Activated naive CD4-positive, alpha-beta T cell treated with anti-CD3 and anti-CD28 coated beads, Interleukin-2, amount 50 U/mL, for 16 hours (primary cell): Measurements from ENCODE around the gene GSX1.
"Not testable (repeated sequence)": the region's sequence is repeated elsewhere in the genome, so short reads cannot be mapped to it uniquely, and the experiment has no call there.

Experiments used
- DNase-seq: peaks from one replicate; pipeline ENCODE4 v3.0.0-alpha.2; 2020

The GSX1 gene

DNA sequence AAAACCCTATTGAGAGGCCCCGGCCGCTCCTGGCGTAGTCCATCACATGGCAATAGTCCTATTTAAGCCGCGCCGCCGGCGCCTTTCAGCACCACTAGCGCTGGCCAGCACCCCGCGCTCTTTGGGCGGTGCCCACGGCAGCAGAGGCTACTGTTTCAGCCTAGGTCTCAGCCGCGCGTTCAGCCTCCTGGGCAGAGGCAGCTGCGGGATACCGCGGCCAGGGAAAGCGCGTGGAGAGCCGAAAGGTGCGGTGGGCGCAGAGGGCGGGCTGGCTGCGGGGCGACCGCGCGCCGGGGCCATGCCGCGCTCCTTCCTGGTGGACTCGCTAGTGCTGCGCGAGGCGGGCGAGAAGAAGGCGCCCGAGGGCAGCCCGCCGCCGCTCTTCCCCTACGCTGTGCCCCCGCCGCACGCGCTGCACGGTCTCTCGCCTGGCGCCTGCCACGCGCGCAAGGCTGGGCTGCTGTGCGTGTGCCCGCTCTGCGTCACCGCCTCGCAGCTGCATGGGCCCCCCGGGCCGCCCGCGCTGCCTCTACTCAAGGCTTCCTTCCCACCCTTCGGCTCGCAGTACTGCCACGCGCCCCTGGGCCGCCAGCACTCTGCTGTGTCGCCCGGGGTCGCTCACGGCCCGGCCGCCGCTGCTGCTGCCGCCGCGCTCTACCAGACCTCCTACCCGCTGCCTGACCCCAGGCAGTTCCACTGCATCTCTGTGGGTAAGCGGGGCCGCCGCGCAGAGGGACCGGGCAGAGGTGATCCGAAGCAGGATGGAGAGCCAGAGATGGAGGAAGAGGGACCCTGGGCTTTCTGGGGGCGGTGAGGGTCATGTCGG lies at the start of gene GSX1:
Gene GSX1 (plus strand): TSS at position 91 of the 826 bp plus-strand sequence. CDS start 208 bp downstream, at position 299.
- peak; percentile 40 for DNase-seq

DNA sequence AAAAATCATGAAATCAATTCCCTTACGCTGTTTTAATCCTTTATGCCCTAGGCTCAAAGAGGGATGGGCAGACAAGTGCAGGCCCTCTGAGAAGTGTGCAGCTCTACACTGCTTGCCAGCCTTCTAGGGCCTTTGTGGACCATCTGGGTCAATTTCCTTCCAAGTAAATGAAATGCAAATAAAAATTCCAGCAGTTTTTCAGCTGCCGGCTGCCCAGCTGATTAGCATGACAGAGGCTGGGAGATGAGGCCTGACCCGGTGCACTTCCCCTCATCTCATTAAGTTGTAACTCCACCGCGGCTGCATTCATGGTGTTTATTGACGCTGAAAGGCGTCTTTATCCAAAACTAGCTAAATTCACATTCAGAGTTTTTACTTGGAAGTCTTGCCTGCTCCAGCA lies 47.5 kb upstream of the GSX1 start:
- no peak for DNase-seq

- no peak for DNase-seq
These were observed 47.0 kb upstream of the GSX1 start for GRCh38 chr13:27745301-27745700.

- not testable (repeated sequence) for DNase-seq
These were observed 44.1 kb upstream of the GSX1 start for GRCh38 chr13:27748143-27748542.

DNA sequence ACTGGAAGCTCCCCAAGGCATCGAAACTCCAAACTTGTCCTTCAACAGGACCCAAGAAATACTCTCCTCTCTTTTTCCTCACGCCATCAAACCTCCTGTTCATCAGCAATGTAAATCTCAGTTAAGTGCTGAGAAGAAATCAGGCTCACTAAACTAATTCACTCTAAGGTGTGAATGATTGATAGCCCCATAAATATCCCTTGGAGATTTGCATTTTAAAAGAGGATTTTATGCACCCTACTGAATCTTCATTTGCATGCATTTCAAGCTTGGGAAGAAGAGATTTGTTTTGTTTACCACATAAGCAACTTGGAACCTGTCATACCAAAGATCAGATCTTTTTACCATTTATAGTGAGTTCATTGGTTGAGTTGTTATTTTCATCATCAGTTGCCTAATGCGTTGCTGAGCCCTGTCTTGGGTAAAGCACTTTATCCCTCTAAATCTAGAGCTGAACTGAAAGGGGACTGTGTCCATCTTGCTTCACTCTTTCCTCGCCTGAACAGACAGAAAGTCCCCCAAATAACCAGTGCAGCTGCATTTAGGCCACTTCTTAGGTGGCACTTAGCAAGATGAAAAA lies 40.2 kb upstream of the GSX1 start:
- no peak for DNase-seq

- no peak for DNase-seq
These were observed 26.6 kb upstream of the GSX1 start for GRCh38 chr13:27765650-27766049.

GRCh38 chr13:27770809-27771208 lies 21.5 kb upstream of the GSX1 start:
- DNase-seq: no peak

DNA sequence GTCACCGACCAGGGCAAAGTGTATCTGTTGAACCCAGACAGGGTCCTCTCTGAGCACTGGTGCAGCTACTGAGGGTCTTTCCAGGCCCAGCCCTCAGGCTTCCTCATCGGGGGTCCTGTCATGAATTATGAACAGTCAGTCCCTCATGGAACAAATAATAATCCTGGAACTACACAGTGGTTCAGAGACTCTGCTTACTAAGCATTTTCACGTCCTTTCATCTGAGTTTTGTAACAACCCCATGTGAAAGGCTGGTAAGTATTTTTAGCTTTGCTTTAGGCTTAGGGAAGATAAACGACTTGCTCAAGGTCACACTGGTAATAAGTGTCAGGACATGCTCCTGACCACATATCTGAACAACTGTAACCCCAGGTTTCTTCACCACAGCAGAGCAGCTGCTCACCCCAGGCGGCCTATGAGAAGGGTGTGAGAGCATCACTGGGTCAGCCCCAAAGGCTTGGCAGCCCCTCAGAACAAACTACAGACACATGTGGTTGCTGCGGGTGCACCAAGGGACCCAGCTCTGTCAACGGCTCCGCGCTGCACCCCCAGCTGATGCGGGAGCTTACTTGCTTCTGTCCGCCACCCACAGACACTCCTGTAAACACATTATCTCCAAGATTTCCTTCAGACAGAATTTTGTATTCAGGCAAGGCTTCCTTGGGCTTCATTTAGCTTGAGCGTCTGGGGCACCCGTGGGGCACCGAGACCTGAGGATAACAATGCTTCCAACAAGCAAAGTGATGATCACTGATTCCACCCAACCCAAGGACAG lies 19.4 kb upstream of the GSX1 start:
- DNase-seq: no peak

- no peak for DNase-seq
These were observed 18.1 kb upstream of the GSX1 start for GRCh38 chr13:27774169-27774568.

- no peak for DNase-seq
These were observed 17.6 kb upstream of the GSX1 start for GRCh38 chr13:27774651-27775050.

GRCh38 chr13:27775943-27776342 lies 16.3 kb upstream of the GSX1 start:
- no peak for DNase-seq

DNA sequence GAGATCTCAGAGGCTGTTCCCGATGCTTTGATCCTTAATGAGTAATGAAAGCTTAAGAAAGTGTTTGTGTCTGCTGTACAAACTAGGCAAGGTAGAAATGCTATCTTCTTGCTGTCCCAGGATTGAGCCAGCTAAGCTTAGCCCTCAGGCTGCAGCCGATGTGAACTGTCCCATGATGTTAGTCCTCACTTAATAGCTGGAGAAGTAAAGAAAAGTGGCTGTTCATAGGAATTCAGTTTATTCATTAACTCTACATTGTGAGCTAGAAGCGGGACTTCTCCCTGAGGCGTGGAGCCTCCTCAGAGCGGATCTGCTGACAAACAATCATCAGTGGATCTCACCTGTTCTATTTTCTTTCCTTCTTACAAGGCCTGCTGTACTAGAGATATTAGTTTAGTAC lies 10.1 kb upstream of the GSX1 start:
- DNase-seq: no peak

DNA sequence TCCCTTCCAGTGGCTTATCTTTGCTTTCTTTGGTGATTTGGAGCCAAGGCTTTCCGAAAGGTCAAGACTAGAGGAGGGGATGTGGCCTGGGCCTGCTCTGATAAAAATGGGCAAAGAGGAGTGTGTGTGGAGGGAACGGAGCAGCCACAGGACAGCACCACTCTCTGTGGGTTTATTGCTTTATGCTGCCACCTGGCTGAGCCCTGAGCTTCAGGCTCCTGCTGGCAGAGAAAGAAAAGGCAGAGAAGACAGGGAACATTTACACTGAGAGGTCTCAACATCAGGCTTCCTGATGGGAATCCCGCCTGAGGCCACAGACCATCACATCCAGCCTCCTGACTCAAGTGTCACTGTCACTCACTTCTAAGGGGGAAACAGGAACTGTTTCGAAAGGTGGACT lies 9.2 kb upstream of the GSX1 start:
- DNase-seq: no peak

DNA sequence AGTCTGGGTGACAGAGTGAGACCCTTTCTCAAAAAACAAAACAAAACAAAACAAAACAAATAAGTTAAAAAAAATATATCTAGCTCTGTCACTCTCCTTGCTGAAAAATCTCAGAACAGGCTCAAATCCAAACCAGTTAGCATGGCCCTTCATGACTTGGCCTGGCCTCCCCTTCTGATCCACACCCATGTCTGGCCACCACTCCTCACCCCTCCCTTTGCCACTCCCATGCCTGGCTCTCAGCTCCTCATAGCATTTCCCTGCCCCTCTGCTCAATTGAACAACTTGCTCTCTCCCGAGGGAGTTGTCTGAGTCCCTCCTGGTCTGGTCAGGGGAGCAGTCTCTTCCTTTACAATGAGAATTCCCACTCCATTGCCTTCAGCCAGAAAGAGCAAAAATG lies 4.0 kb upstream of the GSX1 start:
- no peak for DNase-seq

- no peak for DNase-seq
These were observed 3.2 kb upstream of the GSX1 start for GRCh38 chr13:27789153-27789494.

DNA sequence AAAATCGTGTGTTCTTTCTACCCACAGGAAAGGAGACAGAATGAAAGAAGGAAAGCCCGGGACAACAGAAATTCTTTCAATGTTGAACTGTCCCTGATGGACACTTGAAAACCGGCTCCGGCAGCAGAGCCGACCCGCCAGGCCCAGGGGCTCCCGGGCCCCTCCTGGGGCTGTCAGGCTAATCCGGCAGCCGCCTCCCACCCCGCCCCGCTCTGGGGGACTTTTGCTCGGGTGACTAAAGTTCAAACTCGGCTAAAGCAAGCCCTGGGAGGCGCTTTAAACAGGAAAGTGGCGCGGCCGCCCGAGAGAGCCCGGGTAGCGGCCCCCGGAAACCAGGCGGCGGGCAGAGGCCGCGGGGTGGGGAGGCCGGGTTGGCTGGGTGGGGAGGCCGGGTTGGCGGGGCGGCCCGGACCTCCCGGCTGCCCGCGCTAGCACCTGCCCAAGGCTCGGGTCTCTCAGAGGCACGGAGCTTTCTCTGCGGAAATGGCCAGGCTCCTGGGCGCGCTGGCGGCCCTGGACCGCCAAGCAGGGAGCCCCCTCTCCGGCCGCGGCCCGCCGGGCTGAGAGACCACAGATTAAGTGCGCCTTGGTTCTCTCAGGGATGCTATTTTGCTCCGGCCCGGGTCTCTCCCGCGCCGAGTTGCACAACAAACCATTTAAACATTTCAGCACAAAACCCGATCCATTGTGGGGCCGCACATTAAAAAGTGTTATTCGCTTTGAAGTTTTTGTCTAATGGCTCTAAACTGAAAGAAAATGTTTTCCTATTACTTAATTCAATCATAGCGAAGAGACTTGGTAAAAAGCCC lies 2.6 kb upstream of the GSX1 start:
- no peak for DNase-seq

DNA sequence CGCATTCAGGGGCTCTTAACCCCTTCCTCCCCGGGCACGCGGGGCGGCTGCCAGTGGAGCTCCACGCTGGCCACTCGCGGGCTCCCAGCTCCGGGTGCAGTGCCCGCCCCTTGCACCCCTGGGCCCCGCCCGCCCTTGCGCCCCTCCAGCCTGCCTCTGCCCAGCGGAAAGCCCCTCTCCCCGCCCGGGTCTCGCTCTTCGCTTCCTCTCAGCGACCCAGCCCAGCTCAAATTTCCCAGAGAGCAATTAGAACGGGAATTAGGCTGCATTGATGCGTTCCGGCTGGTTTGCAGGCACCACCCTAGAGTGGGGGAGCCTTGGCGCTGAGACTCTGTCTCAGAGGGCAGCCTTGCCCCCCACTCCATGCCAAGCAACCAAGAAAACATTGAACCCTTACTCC lies 1.8 kb upstream of the GSX1 start:
- DNase-seq: no peak

DNA sequence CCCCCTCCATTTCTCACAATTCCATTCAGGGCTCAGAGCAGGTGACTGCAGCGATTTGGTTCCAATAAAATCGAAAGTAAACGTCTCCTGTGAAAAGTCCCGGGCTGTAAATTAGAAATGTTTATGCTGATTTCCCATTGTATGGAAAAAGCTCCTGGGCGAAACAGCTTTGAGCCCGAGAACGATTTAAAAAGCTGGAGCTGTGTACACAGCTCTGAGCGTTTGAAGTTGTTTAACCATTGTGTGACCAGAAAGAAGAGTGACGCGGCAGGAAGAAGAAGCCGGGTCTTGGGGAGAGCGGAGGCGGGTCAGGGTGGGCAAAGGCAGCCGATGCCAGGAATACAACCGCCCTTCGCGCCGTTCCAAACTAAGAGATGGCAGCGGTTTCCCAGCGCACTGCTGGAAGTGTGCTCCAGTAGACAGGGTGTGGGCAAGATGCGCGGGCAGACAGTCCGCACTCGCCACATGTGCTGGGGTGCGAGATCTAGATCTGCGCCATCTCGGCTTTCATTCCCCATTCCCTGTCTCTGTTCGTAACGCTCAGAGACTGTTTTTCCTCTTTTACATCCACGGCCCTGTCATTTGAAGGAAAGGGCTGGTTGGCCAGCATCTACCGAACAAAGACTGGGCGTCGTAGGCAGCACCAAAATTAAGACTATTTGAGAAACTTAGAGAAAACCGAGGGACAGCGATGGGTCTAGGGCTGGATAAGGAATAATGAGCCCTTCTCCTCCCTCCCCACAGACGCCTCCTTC lies 960 bp upstream of the GSX1 start:
- DNase-seq: no peak

- no peak for DNase-seq
These were observed 336 bp upstream of the GSX1 start for GRCh38 chr13:27791901-27792392.

DNA sequence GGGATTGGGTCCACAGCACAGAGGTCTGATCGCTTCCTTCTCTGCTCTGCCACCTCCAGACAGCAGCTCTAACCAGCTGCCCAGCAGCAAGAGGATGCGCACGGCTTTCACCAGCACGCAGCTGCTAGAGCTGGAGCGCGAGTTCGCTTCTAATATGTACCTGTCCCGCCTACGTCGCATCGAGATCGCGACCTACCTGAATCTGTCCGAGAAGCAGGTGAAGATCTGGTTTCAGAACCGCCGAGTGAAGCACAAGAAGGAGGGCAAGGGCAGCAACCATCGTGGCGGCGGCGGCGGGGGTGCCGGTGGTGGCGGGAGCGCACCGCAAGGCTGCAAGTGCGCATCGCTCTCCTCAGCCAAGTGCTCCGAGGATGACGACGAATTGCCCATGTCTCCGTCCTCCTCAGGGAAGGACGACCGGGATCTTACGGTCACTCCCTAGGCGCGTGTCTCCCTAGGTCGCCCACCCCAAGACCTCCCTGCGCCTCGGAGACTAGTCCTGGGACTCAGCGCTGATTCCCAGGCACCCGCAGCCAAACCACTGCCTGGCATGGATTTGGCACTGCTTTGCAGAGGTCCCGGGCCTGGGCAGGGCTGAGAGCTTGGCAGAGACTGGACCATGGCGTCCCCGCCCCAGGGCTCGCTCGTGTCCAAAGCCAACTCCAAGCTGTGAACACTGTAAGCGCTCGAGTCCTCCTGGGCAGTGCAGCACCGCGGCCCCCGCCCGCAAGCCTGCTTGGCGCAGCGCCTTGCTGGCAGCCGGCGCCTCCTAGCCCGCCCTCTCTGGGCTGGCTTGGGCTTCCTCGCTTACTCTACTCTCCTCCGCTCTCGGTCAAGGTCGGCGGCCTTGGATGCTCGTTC lies 1.5 kb downstream of the GSX1 start:
- DNase-seq: no peak

DNA sequence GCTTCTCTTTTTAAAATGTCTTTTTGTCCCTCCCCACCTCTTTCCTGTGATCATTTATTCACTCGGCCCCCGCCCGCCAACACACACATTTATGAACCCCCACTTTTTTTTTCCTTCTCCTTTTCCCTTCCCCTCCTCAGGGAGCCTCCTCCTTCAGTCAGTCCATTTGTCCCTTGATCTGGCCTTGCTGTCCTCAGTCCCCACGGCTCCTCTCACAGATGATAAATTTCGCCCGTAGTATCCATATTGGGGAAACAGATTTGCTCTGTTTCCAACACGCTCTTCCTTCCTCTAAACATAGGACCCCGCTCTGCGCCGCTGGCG lies 2.0 kb downstream of the GSX1 start:
- DNase-seq: no peak
